Measurements from ENCODE around the gene WNK2.

The WNK2 gene

DNA sequence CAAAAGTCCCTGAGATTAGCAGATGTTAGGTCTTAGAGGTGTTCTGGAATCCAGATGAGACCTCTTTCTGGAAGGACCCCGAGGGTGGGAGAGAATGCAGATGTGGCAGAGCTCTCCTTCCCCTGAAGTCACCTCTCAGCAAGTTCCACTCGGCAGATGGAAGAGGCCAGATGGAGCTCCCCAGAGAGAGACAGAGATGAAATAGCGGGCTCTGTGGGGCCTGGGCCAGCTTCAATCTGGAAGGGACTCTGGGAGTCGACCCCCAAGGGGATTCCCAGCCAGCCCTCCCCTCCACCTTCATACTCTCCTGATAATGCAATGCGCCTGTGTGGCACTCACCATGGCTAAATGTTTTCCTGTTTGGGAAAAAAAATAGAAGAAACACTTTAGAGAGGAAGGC, 60.2 kb downstream of the WNK2 start:
- H3K4me3 ChIP-seq (ENCODE audit: low read depth, low read length) = no peak overlapping the region
- no peak for DNase-seq (ENCODE audit: low read depth)
- TF ChIP-seq POLR2A (IDR thresholded peaks at IDR 0.05; ENCODE audit: extremely low read depth, insufficient read length) (no peak), MYC (IDR thresholded peaks at IDR 0.05; ENCODE audit: low read depth, low read length) (no peak)
- TF ChIP-seq, protein P1, sequence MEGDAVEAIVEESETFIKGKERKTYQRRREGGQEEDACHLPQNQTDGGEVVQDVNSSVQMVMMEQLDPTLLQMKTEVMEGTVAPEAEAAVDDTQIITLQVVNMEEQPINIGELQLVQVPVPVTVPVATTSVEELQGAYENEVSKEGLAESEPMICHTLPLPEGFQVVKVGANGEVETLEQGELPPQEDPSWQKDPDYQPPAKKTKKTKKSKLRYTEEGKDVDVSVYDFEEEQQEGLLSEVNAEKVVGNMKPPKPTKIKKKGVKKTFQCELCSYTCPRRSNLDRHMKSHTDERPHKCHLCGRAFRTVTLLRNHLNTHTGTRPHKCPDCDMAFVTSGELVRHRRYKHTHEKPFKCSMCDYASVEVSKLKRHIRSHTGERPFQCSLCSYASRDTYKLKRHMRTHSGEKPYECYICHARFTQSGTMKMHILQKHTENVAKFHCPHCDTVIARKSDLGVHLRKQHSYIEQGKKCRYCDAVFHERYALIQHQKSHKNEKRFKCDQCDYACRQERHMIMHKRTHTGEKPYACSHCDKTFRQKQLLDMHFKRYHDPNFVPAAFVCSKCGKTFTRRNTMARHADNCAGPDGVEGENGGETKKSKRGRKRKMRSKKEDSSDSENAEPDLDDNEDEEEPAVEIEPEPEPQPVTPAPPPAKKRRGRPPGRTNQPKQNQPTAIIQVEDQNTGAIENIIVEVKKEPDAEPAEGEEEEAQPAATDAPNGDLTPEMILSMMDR (IDR thresholded peaks at IDR 0.05; ENCODE audit: low read depth, low read length) = no peak
- TF ChIP-seq, protein P2, sequence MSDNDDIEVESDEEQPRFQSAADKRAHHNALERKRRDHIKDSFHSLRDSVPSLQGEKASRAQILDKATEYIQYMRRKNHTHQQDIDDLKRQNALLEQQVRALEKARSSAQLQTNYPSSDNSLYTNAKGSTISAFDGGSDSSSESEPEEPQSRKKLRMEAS (IDR thresholded peaks at IDR 0.05; ENCODE audit: low read depth, low read length) = no peak

DNA sequence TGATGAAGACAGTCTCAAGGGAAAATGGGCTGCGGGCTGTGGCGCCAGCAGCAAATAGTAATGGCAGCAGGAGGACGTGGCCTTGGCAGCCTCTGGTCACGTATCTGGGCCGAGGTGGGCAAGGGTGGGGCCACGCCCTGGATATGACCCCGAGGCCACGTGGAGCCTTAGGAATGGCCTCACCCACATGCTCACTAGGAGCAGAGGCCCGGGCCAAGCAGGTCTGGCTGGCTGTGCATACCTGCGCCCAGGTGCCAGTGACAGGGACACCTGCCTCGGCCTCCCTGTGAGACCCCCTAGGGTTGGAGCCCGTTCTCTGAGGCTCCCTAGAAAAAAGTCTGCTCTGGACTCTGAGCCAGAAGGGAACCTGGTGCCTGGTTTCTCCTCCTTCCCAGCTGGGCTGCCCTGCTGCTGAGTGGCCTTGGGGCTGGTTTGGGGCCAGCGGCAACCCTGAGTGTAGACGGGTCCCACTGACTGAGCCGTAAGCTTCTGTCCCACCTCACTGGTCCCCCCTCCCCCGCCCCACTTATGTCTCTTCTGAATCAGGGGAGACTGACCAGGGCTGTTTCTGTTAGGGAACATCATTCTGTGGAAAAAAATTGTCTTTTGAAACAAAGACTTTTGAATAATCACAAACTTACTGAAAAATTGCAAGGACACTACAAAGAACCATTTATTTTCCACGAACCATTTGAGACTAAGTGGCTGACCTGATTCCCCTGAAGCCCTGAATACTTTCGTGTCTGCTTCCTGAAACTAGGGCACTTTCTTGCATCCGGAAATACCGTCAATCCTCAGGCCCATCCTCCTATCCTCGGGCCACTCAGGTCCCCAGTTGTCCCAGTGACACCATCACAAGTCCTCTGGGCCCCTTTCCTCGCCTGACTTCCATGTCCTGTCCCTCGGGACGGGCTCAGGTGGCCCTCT, 60.8 kb downstream of the WNK2 start:
- TF ChIP-seq, protein P1 (IDR thresholded peaks at IDR 0.05; ENCODE audit: low read depth, low read length) = no peak
- TF ChIP-seq, protein P2 (IDR thresholded peaks at IDR 0.05; ENCODE audit: low read depth, low read length) = no peak
- no peak for TF ChIP-seq POLR2A (IDR thresholded peaks at IDR 0.05; ENCODE audit: extremely low read depth, insufficient read length)
- no peak for TF ChIP-seq MYC (IDR thresholded peaks at IDR 0.05; ENCODE audit: low read depth, low read length)
- DNase-seq (ENCODE audit: low read depth) = no peak

DNA sequence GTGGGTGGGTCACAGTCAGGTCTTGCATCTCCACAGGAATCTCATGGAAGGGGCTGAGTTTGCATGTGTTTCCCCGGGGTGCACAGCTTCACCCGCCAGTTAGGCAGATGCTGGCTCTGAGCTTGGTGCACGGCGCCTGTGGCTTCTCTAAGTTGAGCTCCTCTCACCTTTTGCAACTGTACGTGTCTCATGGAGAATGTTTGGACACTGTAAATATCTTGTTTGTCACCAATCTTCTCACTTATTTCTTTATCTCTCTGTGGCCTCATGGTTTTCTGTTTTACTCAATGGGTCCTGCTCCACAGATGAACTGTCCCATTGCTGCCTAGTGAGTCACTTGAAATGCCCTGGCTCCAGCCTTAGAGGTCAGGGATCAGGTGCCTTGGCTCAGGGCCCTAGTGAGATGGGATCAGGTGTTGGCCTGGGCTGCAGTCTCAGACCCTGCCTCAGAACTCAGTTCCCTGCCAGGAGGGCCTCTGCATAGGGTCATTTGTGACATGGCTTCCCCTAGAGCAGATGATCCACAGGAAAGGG, 61.6 kb downstream of the WNK2 start:
- TF ChIP-seq, protein P1 (IDR thresholded peaks at IDR 0.05; ENCODE audit: low read depth, low read length) = no peak
- TF ChIP-seq POLR2A (IDR thresholded peaks at IDR 0.05; ENCODE audit: extremely low read depth, insufficient read length) = no peak
- TF ChIP-seq, protein P2 (IDR thresholded peaks at IDR 0.05; ENCODE audit: low read depth, low read length) = no peak
- no peak for TF ChIP-seq MYC (IDR thresholded peaks at IDR 0.05; ENCODE audit: low read depth, low read length)
- H3K4me3 ChIP-seq (ENCODE audit: low read depth, low read length) = no peak overlapping the region
- DNase-seq (ENCODE audit: low read depth) = no peak

More for the DNA sequence above, 60.8 kb downstream of the WNK2 start:
- no peak overlapping the region for H3K4me3 ChIP-seq (ENCODE audit: low read depth, low read length)

DNA sequence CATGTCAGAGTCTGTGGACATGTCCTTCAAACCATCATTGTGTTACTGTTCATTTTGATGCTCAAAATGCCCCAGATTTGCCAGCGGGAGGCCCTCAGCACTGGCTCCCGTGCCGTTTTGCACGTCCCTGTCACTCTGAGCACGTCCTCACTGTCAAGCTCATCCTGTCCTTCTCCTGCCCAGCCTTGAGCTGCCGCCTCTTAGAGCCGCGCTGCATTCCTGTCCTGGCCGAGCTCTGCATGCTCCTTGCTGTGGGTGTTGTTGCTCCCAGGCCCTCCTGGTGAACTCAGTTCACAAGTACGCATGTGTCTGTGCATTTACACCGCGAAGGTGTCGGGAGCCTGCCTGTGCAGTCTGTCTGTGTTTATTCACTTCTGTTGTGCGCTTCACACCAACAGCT, 62.2 kb downstream of the WNK2 start:
- no peak for DNase-seq (ENCODE audit: low read depth)
- TF ChIP-seq POLR2A (IDR thresholded peaks at IDR 0.05; ENCODE audit: extremely low read depth, insufficient read length) (no peak), MYC (IDR thresholded peaks at IDR 0.05; ENCODE audit: low read depth, low read length) (no peak)
- TF ChIP-seq, protein P2 (IDR thresholded peaks at IDR 0.05; ENCODE audit: low read depth, low read length) = no peak
- TF ChIP-seq, protein P1 (IDR thresholded peaks at IDR 0.05; ENCODE audit: low read depth, low read length) = no peak

DNA sequence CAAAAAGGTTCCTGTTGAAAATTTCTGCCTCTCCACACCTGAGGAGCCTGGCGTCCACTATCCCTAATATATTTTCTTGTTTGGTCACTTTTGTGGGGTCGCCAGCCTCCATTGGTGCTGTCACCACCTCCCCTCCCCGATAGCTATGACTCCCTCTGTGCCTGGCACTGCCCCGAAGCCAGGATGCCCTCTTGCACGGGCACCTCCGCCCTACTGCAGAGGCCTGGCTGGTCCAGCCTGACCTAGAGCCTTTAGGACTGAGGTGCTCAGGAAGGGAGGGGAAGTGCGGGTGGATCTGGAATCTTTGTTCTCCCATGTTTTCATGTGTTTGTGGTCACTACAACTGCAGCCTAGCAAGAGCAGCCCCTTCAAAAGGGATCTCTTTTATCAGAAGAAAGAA, 62.6 kb downstream of the WNK2 start:
- no peak for DNase-seq (ENCODE audit: low read depth)
- TF ChIP-seq, protein P1 (IDR thresholded peaks at IDR 0.05; ENCODE audit: low read depth, low read length) = no peak
- TF ChIP-seq MYC (IDR thresholded peaks at IDR 0.05; ENCODE audit: low read depth, low read length) = no peak
- TF ChIP-seq, protein P2 (IDR thresholded peaks at IDR 0.05; ENCODE audit: low read depth, low read length) = no peak
- TF ChIP-seq POLR2A (IDR thresholded peaks at IDR 0.05; ENCODE audit: extremely low read depth, insufficient read length) = no peak
- H3K4me3 ChIP-seq (ENCODE audit: low read depth, low read length) = no peak overlapping the region

More for the DNA sequence above, 62.2 kb downstream of the WNK2 start:
- no peak overlapping the region for H3K4me3 ChIP-seq (ENCODE audit: low read depth, low read length)
